ENCODE data around the gene DDX3X. TPM values are rescaled to one million over a fixed set of nuclear protein-coding genes. Genes with fewer than 3 reads are reported as not detected.
A peak's percentile ranks its signal among the peaks of the same experiment; 100 is the strongest.

The DDX3X gene
- polyA plus RNA-seq, 3 donors = 165 to 280 (median 200) TPM

- Histone ChIP-seq H3K27me3 (ENCODE audit: control insufficient read depth in 2 of 2, insufficient read depth in 2 of 2, low read length in 2 of 2) (peaks cover 0 to 2% of the 10 kb centered on the region in 2 donors), H3K9ac (ENCODE audit: insufficient read depth, low read length, poor library complexity, severe bottlenecking) (peak overlapping the region; percentile 97), H3K9me3 (replicated peaks in 1 of 2; ENCODE audit: control insufficient read depth in 1 of 2, insufficient read depth in 1 of 2, low read length in 2 of 2) (no peaks in the 10 kb centered on the region), H3K4me2 (replicated peaks; ENCODE audit: extremely low read depth, low read length, poor library complexity, severe bottlenecking) (peak overlapping the region; percentile 91), H3K79me2 (ENCODE audit: insufficient read depth, low read length) (peaks cover 48% of the 10 kb centered on the region), H3K4me1 (ENCODE audit: control insufficient read depth in 1 of 2, insufficient read depth in 2 of 2, low read length in 2 of 2) (peaks cover 26 to 71% of the 10 kb centered on the region in 2 donors), H3K36me3 (replicated peaks in 1 of 2; ENCODE audit: control insufficient read depth in 1 of 2, insufficient read depth in 2 of 2, low read length in 2 of 2) (peaks cover 4 to 9% of the 10 kb centered on the region in 2 donors), H4K20me1 (ENCODE audit: insufficient read depth, low read length) (peaks cover 39% of the 10 kb centered on the region), H3K27ac (ENCODE audit: low read depth in 1 of 2, low read length in 2 of 2) (peak overlapping the region; percentile 93 to 100), H3K4me3 (replicated peaks in 1 of 3; ENCODE audit: low read depth in 2 of 3, low read length in 3 of 3) (peak overlapping the region; percentile 79 to 88 (median 84)), H2AFZ (ENCODE audit: insufficient read depth, low read depth, low read length, poor library complexity, severe bottlenecking) (peak overlapping the region; percentile 78)
- H3K4me3 Mint-ChIP-seq = peak overlapping the region; percentile 92
- TF ChIP-seq, protein P1, sequence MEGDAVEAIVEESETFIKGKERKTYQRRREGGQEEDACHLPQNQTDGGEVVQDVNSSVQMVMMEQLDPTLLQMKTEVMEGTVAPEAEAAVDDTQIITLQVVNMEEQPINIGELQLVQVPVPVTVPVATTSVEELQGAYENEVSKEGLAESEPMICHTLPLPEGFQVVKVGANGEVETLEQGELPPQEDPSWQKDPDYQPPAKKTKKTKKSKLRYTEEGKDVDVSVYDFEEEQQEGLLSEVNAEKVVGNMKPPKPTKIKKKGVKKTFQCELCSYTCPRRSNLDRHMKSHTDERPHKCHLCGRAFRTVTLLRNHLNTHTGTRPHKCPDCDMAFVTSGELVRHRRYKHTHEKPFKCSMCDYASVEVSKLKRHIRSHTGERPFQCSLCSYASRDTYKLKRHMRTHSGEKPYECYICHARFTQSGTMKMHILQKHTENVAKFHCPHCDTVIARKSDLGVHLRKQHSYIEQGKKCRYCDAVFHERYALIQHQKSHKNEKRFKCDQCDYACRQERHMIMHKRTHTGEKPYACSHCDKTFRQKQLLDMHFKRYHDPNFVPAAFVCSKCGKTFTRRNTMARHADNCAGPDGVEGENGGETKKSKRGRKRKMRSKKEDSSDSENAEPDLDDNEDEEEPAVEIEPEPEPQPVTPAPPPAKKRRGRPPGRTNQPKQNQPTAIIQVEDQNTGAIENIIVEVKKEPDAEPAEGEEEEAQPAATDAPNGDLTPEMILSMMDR (IDR thresholded peaks at IDR 0.05) = no peak
- peak overlapping the region; percentile 100 for H3K27ac Mint-ChIP-seq
- under 1% methylated on average over 36 of the region's 64 CpGs for WGBS (ENCODE audit: insufficient coverage)
- DNase-seq = peak; percentile 69 to 85 (median 81)
- H3K9me3 Mint-ChIP-seq = peaks cover 0 to 6% (median 0%) of the 10 kb centered on the region in 7 donors
- peaks cover 14 to 22% of the 10 kb centered on the region in 2 donors for H3K36me3 Mint-ChIP-seq
- peaks cover 24% of the 10 kb centered on the region for H3K4me1 Mint-ChIP-seq
- intact Hi-C loops (cut with micrococcal nuclease) = loop anchor here (5.0 to 10.0 kb wide), 2 partner anchors 58 to 109 kb away; no protein-coding TSS in a partner anchor
- H3K27me3 Mint-ChIP-seq (ENCODE audit: low read depth in 3 of 3) = peaks cover 0 to 27% (median 0%) of the 10 kb centered on the region in 3 donors
Measured at GRCh38 chrX:41333003-41333743, 789 bp upstream of the DDX3X start.

DNA sequence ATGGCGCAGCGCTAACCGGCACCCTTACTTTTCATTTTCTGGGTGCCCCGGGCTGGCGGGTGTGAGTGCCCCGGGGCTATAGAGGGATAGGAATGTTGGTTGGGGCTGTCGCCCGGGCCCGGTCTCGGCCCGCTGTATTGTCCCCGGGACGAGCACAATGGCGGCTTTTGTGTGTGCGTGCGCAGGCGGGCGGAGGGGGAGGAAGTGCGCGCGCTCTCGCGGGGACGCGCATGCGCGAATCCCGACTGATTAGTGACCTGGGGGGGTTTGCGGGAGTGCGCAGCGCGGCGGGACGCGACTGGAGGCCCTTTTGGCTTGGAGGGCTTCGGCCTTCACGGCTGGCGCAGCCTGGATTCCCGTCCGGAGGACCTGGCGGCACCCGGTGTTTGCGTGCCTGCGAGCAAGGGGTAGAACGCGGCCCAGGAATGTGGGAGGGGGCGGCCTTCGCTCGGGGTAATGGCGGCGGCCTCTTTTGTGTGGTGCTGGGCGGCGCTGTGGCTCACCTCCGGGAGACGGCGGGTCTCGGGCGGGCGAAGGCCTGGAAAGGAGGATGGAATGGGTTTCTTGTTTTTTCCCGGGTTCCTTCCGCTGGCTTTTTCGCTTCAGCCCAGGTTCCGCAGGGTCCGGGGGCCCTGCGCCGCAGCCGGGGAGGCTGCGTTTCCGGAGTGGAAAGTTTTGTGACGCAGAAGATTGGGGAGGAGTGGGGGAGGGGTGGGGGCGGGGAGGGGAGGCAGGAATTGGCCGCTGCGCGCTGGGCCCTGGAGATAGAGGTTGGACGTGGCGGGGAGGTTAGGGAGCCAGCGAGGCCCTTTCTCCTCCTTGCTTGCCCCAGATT lies 618 bp downstream of the DDX3X start:
- DNase-seq = peak; percentile 64 to 81 (median 75)
- Histone ChIP-seq H3K4me1 (ENCODE audit: control insufficient read depth in 1 of 2, insufficient read depth in 2 of 2, low read length in 2 of 2) (peaks cover 32 to 82% of the 10 kb centered on the region in 2 donors), H3K9ac (ENCODE audit: insufficient read depth, low read length, poor library complexity, severe bottlenecking) (peak overlapping the region; percentile 97), H3K4me3 (replicated peaks in 1 of 3; ENCODE audit: low read depth in 2 of 3, low read length in 3 of 3) (peak overlapping the region; percentile 79 to 88 (median 84)), H3K4me2 (replicated peaks; ENCODE audit: extremely low read depth, low read length, poor library complexity, severe bottlenecking) (peak overlapping the region; percentile 91), H3K27me3 (ENCODE audit: control insufficient read depth in 2 of 2, insufficient read depth in 2 of 2, low read length in 2 of 2) (no peaks in the 10 kb centered on the region), H3K79me2 (ENCODE audit: insufficient read depth, low read length) (peaks cover 62% of the 10 kb centered on the region), H3K27ac (ENCODE audit: low read depth in 1 of 2, low read length in 2 of 2) (peak overlapping the region; percentile 93 to 100), H2AFZ (ENCODE audit: insufficient read depth, low read depth, low read length, poor library complexity, severe bottlenecking) (peak overlapping the region; percentile 78), H3K9me3 (replicated peaks in 1 of 2; ENCODE audit: control insufficient read depth in 1 of 2, insufficient read depth in 1 of 2, low read length in 2 of 2) (no peaks in the 10 kb centered on the region), H4K20me1 (ENCODE audit: insufficient read depth, low read length) (peaks cover 53% of the 10 kb centered on the region), H3K36me3 (replicated peaks in 1 of 2; ENCODE audit: control insufficient read depth in 1 of 2, insufficient read depth in 2 of 2, low read length in 2 of 2) (peaks cover 16 to 24% of the 10 kb centered on the region in 2 donors)
- Mint-ChIP-seq H3K9me3 (peaks cover 0 to 6% (median 0%) of the 10 kb centered on the region in 7 donors), H3K36me3 (peaks cover 25 to 36% of the 10 kb centered on the region in 2 donors), H3K27ac (peak overlapping the region; percentile 100), H3K27me3 (ENCODE audit: low read depth in 3 of 3) (peaks cover 0 to 22% (median 0%) of the 10 kb centered on the region in 3 donors), H3K4me3 (peak overlapping the region; percentile 92 to 94), H3K4me1 (peaks cover 35% of the 10 kb centered on the region)
- under 1% methylated on average over 36 of the region's 77 CpGs for WGBS (ENCODE audit: insufficient coverage)
- TF ChIP-seq, protein P1 (IDR thresholded peaks at IDR 0.05) = no peak
- intact Hi-C loops (cut with micrococcal nuclease) = loop anchor here (5.0 to 10.0 kb wide), 3 partner anchors 48 to 108 kb away; no protein-coding TSS in a partner anchor
